Breast epithelium (tissue), 4 donors: ENCODE measurements around the gene DOK1. TPM values are rescaled to one million over a fixed set of nuclear protein-coding genes. Genes with fewer than 3 reads are reported as not detected.

ENCODE experiments used
- DNase-seq, 2 donors: peaks; one replicate each; pipeline ENCODE4 v3.0.0-alpha.2; 2019; ENCODE audit warnings: low spot score in 2 of 2
- H3K27ac ChIP-seq, 2 donors: fragments of 200-600 bp; sonication (generic) in 1 of 2; one replicate each; pipeline ENCODE4 v1.5.1; 2016 to 2019; ENCODE audit warnings: mild to moderate bottlenecking in 1 of 2
- H3K27me3 ChIP-seq, 2 donors: fragments of 200-600 bp; sonication (generic) in 1 of 2; one replicate each; pipeline versions ENCODE4 v1.5.1 to v1.6.0; 2017 to 2019; ENCODE audit warnings: control low read depth in 1 of 2, mild to moderate bottlenecking in 1 of 2
- H3K36me3 ChIP-seq: fragments of 200-600 bp; one replicate; pipeline ENCODE4 v1.5.1; 2019
- H3K4me1 ChIP-seq, 2 donors: fragments of 200-600 bp; sonication (generic); one replicate each; pipeline ENCODE4 v1.5.1; 2016 to 2019; ENCODE audit warnings: control low read depth in 1 of 2
- H3K4me3 ChIP-seq, 3 donors: fragments of 200-600 bp; sonication (generic); 1 replicate in 2 of 3; 2 replicates in 1 of 3; pipeline ENCODE4 v1.5.1; 2016 to 2019; ENCODE audit warnings: mild to moderate bottlenecking in 3 of 3, moderate library complexity in 2 of 3
- H3K9me3 ChIP-seq, 2 donors: fragments of 200-600 bp; sonication (generic) in 1 of 2; one replicate each; pipeline ENCODE4 v1.5.1; 2016 to 2019; ENCODE audit warnings: control low read depth in 1 of 2
- POLR2A ChIP-seq: fragments of 450-650 bp; IDR thresholded peaks from one replicate; pipeline ENCODE4 v1.6.1; 2016; ENCODE audit warnings: antibody characterized with exemption, mild to moderate bottlenecking, moderate library complexity
- POLR2AphosphoS5 ChIP-seq, 3 donors: sonication (generic); formaldehyde crosslinking; IDR thresholded peaks; one replicate each; pipeline ENCODE4 v1.6.1; 2017; ENCODE audit warnings: antibody characterized with exemption in 3 of 3
- intact Hi-C: fragments of 100-400 bp; cut with DNase I; formaldehyde crosslinking; loops from one replicate; pipeline ENCODE4 v1.15.1; 2023; ENCODE audit warnings: low total_unique reads
- total RNA-seq, 3 donors: library from RNA; depleted of rRNA; stranded (reverse); fragments of >200 nt; gene quantifications; one replicate each; pipeline ENCODE4 v1.1.0, GENCODE V29; 2016
- TF ChIP-seq, protein P1 (sequence below), 3 donors: fragments of 450-650 bp; IDR thresholded peaks; one replicate each; pipeline ENCODE4 v1.5.1; 2016 to 2017; ENCODE audit warnings: antibody characterized with exemption in 3 of 3, mild to moderate bottlenecking in 3 of 3, moderate library complexity in 3 of 3

The DOK1 gene
- total RNA-seq, 3 donors from 2014 or later: 11.0 to 33.3 (median 13.1) TPM

GRCh38 chr2:74583504-74583903 lies 29.0 kb downstream of the DOK1 start:
- Histone ChIP-seq H3K4me3 (no peak overlapping the region), H3K4me1 (no peaks in the 10 kb centered on the region), H3K27me3 (no peaks in the 10 kb centered on the region), H3K27ac (no peak overlapping the region), H3K9me3 (no peaks in the 10 kb centered on the region), H3K36me3 (no peaks in the 10 kb centered on the region)
- DNase-seq: no peak
- TF ChIP-seq POLR2A (no peak), POLR2AphosphoS5 (IDR thresholded peaks at IDR 0.05) (no peak)
- TF ChIP-seq, protein P1, sequence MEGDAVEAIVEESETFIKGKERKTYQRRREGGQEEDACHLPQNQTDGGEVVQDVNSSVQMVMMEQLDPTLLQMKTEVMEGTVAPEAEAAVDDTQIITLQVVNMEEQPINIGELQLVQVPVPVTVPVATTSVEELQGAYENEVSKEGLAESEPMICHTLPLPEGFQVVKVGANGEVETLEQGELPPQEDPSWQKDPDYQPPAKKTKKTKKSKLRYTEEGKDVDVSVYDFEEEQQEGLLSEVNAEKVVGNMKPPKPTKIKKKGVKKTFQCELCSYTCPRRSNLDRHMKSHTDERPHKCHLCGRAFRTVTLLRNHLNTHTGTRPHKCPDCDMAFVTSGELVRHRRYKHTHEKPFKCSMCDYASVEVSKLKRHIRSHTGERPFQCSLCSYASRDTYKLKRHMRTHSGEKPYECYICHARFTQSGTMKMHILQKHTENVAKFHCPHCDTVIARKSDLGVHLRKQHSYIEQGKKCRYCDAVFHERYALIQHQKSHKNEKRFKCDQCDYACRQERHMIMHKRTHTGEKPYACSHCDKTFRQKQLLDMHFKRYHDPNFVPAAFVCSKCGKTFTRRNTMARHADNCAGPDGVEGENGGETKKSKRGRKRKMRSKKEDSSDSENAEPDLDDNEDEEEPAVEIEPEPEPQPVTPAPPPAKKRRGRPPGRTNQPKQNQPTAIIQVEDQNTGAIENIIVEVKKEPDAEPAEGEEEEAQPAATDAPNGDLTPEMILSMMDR (IDR thresholded peaks at IDR 0.05): no peak
- intact Hi-C loops: loop anchor here (5.0 kb wide), 1 partner anchor 101 kb away; the partner anchor contains the start of genes CCDC142 and TTC31

- no peaks in the 10 kb centered on the region for H3K4me1 ChIP-seq
- no peak for DNase-seq
- H3K27ac ChIP-seq: no peak overlapping the region
- H3K4me3 ChIP-seq: no peak overlapping the region
- TF ChIP-seq POLR2AphosphoS5 (IDR thresholded peaks at IDR 0.05) (no peak), POLR2A (no peak)
- TF ChIP-seq, protein P1 (IDR thresholded peaks at IDR 0.05): no peak
- no peaks in the 10 kb centered on the region for H3K27me3 ChIP-seq
- intact Hi-C loops: loop anchor here (5.0 kb wide), 1 partner anchor 102 kb away; the partner anchor contains the start of genes CCDC142 and TTC31
- no peaks in the 10 kb centered on the region for H3K36me3 ChIP-seq
- no peaks in the 10 kb centered on the region for H3K9me3 ChIP-seq
Measured at GRCh38 chr2:74584088-74584645, 29.6 kb downstream of the DOK1 start.

GRCh38 chr2:74585406-74586185 lies 31.1 kb downstream of the DOK1 start:
- TF ChIP-seq POLR2AphosphoS5 (IDR thresholded peaks at IDR 0.05): no peak
- TF ChIP-seq POLR2A: no peak
- TF ChIP-seq, protein P1 (IDR thresholded peaks at IDR 0.05): no peak
- Histone ChIP-seq H3K27me3 (peaks cover 0 to 2% of the 10 kb centered on the region in 2 donors), H3K27ac (no peak overlapping the region), H3K4me3 (no peak overlapping the region), H3K4me1 (no peaks in the 10 kb centered on the region), H3K36me3 (no peaks in the 10 kb centered on the region), H3K9me3 (no peaks in the 10 kb centered on the region)
- intact Hi-C loops: no loop called here
- no peak for DNase-seq

- DNase-seq: peak; percentile 50 to 63
- Histone ChIP-seq H3K4me3 (no peak overlapping the region), H3K4me1 (no peaks in the 10 kb centered on the region), H3K27me3 (peaks cover 0 to 6% of the 10 kb centered on the region in 2 donors), H3K27ac (no peak overlapping the region), H3K9me3 (no peaks in the 10 kb centered on the region), H3K36me3 (no peaks in the 10 kb centered on the region)
- intact Hi-C loops: no loop called here
- no peak for TF ChIP-seq POLR2A
- TF ChIP-seq, protein P1 (IDR thresholded peaks at IDR 0.05): peak in 2 of 3 donors; percentile 63 to 79
- TF ChIP-seq POLR2AphosphoS5 (IDR thresholded peaks at IDR 0.05): no peak
Measured at GRCh38 chr2:74587664-74588277, 33.3 kb downstream of the DOK1 start.

GRCh38 chr2:74588664-74589063 lies 34.1 kb downstream of the DOK1 start:
- Histone ChIP-seq H3K4me1 (no peaks in the 10 kb centered on the region), H3K4me3 (no peak overlapping the region), H3K36me3 (no peaks in the 10 kb centered on the region), H3K27me3 (peaks cover 0 to 13% of the 10 kb centered on the region in 2 donors), H3K27ac (no peak overlapping the region), H3K9me3 (no peaks in the 10 kb centered on the region)
- no peak for TF ChIP-seq POLR2A
- TF ChIP-seq, protein P1 (IDR thresholded peaks at IDR 0.05): no peak
- no peak for TF ChIP-seq POLR2AphosphoS5 (IDR thresholded peaks at IDR 0.05)
- DNase-seq: no peak
- intact Hi-C loops: no loop called here
